ENCODE data around the gene CTXND1.

- TF ChIP-seq CTCF (conservative IDR thresholded peaks at IDR 0.05; ENCODE audit: low read length) (no peak), EZH2phosphoT487 (IDR thresholded peaks at IDR 0.05; ENCODE audit: borderline replicate concordance) (no peak)
Observed at GRCh38 chr15:80274996-80275395, 23.0 kb upstream of the CTXND1 start.

Data from Loucy (cell line).